HepG2 (cell line): ENCODE results near the gene JMJD6. TPM values are rescaled to one million over a fixed set of nuclear protein-coding genes. Genes with fewer than 3 reads are reported as not detected.

Source experiments
- EEA1 ChIP-seq: sonication (generic); formaldehyde crosslinking; IDR thresholded peaks from 2 replicates; pipeline ENCODE4 v1.5.1; 2020; ENCODE audit warnings: mild to moderate bottlenecking, missing genetic modification reagents, borderline replicate concordance
- JDP2 ChIP-seq: sonication (generic); formaldehyde crosslinking; IDR thresholded peaks from 2 replicates; pipeline ENCODE4 v1.8.1; 2022; ENCODE audit warnings: missing genetic modification reagents, borderline replicate concordance
- KAT7 ChIP-seq: IDR thresholded peaks from 2 replicates; pipeline ENCODE4 v1.6.1; 2018; ENCODE audit warnings: borderline replicate concordance, missing compliant biosample characterization
- KDM6A ChIP-seq: IDR thresholded peaks from 2 replicates; pipeline ENCODE4 v1.6.1; 2016; ENCODE audit warnings: low read depth
- KLF15 ChIP-seq: sonication (generic); formaldehyde crosslinking; IDR thresholded peaks from 2 replicates; pipeline ENCODE4 v1.8.1; 2023; ENCODE audit warnings: borderline replicate concordance, mild to moderate bottlenecking, inconsistent platforms, missing genetic modification reagents, mixed read lengths
- SOX6 ChIP-seq, 2 experiments: fragments of 450-650 bp in 1 of 2; sonication (generic) in 1 of 2; formaldehyde crosslinking in 1 of 2; IDR thresholded peaks; 2 replicates each; pipeline versions ENCODE4 v1.4.0 to v1.6.1; 2017 to 2020; ENCODE audit warnings: antibody characterized with exemption in 1 of 2, mild to moderate bottlenecking in 1 of 2, missing genetic modification reagents in 1 of 2
- ZNF17 ChIP-seq: sonication (generic); formaldehyde crosslinking; IDR thresholded peaks from 2 replicates; pipeline ENCODE4 v1.5.0; 2020; ENCODE audit warnings: mild to moderate bottlenecking, missing genetic modification reagents
- ZNF232 ChIP-seq: sonication (generic); formaldehyde crosslinking; IDR thresholded peaks from 2 replicates; pipeline ENCODE4 v1.4.0; 2020; ENCODE audit warnings: missing genetic modification reagents, borderline replicate concordance
- ZNF260 ChIP-seq: sonication (generic); formaldehyde crosslinking; IDR thresholded peaks from 2 replicates; pipeline ENCODE4 v1.4.0; 2020; ENCODE audit warnings: missing genetic modification reagents, low read depth, mild to moderate bottlenecking, borderline replicate concordance
- ZNF335 ChIP-seq: sonication (generic); formaldehyde crosslinking; IDR thresholded peaks from 2 replicates; pipeline ENCODE4 v1.4.0; 2020; ENCODE audit warnings: missing genetic modification reagents
- ZNF501 ChIP-seq: sonication (generic); formaldehyde crosslinking; IDR thresholded peaks from 2 replicates; pipeline ENCODE4 v1.5.1; 2020; ENCODE audit warnings: mild to moderate bottlenecking, moderate library complexity, missing genetic modification reagents
- ZNF563 ChIP-seq: sonication (generic); formaldehyde crosslinking; IDR thresholded peaks from 2 replicates; pipeline ENCODE4 v1.8.0; 2022; ENCODE audit warnings: mild to moderate bottlenecking, moderate library complexity, missing genetic modification reagents
- ZNF616 ChIP-seq: sonication (generic); formaldehyde crosslinking; IDR thresholded peaks from 2 replicates; pipeline ENCODE4 v1.5.0; 2020; ENCODE audit warnings: low read depth, mild to moderate bottlenecking, missing genetic modification reagents
- ZNF720 ChIP-seq: sonication (generic); formaldehyde crosslinking; IDR thresholded peaks from 2 replicates; pipeline ENCODE4 v1.4.0; 2020; ENCODE audit warnings: missing genetic modification reagents
- ZNF747 ChIP-seq: sonication (generic); formaldehyde crosslinking; IDR thresholded peaks from 2 replicates; pipeline ENCODE4 v1.8.1; 2023; ENCODE audit warnings: missing genetic modification reagents, mild to moderate bottlenecking, borderline replicate concordance
- ZNF781 ChIP-seq: sonication (generic); formaldehyde crosslinking; IDR thresholded peaks from 2 replicates; pipeline ENCODE4 v1.5.1; 2020; ENCODE audit warnings: borderline replicate concordance, mild to moderate bottlenecking, missing genetic modification reagents; ENCODE audit errors: not compliant biosample characterization
- polyA plus RNA-seq, 8 experiments: library from polyadenylated mRNA; depleted of rRNA in 3 of 8; stranded (reverse) in 7 of 8; unstranded in 1 of 8; fragments of >200 nt; fragmentation: Illumina TruSeq in 4 of 8; extraction: Trizol in 4 of 8; gene quantifications; 2 replicates each; pipeline versions ENCODE4 v1.2.1 to v1.2.3, GENCODE V29; 2011 to 2016; ENCODE audit warnings: low read depth in 4 of 8, missing spikeins in 1 of 8, mixed read lengths in 1 of 8; ENCODE audit not compliant: insufficient read depth in 1 of 8
- total RNA-seq, 5 experiments: library from RNA; depleted of rRNA; stranded (reverse); fragments of >200 nt; fragmentation: Illumina TruSeq; extraction: Trizol; gene quantifications; 2 replicates each; pipeline ENCODE4 v1.2.3, GENCODE V29; 2016; ENCODE audit warnings: low read depth in 1 of 5
- TF ChIP-seq, protein P1 (sequence below): sonication (generic); formaldehyde crosslinking; IDR thresholded peaks from 2 replicates; pipeline ENCODE4 v1.4.0; 2020; ENCODE audit warnings: missing genetic modification reagents, borderline replicate concordance
- TF ChIP-seq, protein P2 (sequence below): sonication (generic); formaldehyde crosslinking; IDR thresholded peaks from 2 replicates; pipeline ENCODE4 v1.4.0; 2020; ENCODE audit warnings: missing genetic modification reagents, borderline replicate concordance
- TF ChIP-seq, protein P3 (sequence below): sonication (generic); formaldehyde crosslinking; IDR thresholded peaks from 2 replicates; pipeline ENCODE4 v1.5.0; 2020; ENCODE audit warnings: mild to moderate bottlenecking, missing genetic modification reagents, moderate library complexity

The JMJD6 gene
- total and polyA plus RNA-seq, 2 of the 13 experiments (the other 11 are each of a cell fraction or from before 2014, with no cell fraction given) = 33.6 to 41.0 TPM

DNA sequence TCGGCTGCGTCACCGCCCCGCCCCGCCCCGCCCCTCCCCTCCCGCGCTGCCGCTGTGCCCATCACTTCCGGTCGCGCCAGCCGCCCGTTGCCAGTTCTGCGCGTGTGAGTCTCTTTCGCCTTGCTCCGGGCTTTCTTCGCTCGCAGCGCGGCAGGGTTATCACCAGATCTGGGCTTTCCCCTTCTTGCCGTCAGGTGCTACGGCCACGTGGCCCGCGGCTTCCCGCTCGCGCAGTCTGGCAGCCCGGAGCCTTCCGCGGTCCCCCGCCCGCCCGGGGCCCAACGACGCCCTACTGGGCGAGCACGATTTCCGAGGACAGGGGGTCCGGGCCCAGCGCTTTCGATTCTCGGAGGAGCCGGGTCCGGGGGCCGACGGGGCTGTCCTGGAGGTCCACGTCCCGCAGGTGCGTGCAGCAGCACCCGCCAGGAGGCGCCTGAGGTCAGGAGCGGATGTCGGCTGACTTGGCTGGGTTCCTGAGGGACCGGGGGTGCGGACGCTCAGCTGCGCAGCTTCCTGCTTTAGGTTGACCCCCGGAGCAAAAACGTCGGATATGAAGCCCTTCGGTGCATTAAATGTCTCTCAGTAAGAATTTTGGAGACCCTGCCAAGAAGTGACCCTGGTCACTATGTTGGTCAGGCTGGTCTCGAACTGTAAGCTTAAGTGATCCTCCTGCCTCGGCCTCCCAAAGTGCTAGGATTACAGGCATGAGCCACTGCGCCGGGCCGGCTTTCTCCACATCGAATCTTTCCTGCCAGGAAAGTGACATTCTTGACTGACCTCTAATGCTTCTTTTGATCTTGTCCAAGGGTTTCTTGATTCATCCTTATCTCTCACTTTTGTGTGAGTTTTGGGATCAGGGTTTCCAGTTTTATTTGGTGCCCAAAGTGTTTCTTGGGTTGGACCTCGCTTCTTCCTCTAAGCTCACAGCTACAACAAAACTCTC, 641 bp upstream of the JMJD6 start, which contains the start of gene METTL23 (continued):
- TF ChIP-seq, protein P1, sequence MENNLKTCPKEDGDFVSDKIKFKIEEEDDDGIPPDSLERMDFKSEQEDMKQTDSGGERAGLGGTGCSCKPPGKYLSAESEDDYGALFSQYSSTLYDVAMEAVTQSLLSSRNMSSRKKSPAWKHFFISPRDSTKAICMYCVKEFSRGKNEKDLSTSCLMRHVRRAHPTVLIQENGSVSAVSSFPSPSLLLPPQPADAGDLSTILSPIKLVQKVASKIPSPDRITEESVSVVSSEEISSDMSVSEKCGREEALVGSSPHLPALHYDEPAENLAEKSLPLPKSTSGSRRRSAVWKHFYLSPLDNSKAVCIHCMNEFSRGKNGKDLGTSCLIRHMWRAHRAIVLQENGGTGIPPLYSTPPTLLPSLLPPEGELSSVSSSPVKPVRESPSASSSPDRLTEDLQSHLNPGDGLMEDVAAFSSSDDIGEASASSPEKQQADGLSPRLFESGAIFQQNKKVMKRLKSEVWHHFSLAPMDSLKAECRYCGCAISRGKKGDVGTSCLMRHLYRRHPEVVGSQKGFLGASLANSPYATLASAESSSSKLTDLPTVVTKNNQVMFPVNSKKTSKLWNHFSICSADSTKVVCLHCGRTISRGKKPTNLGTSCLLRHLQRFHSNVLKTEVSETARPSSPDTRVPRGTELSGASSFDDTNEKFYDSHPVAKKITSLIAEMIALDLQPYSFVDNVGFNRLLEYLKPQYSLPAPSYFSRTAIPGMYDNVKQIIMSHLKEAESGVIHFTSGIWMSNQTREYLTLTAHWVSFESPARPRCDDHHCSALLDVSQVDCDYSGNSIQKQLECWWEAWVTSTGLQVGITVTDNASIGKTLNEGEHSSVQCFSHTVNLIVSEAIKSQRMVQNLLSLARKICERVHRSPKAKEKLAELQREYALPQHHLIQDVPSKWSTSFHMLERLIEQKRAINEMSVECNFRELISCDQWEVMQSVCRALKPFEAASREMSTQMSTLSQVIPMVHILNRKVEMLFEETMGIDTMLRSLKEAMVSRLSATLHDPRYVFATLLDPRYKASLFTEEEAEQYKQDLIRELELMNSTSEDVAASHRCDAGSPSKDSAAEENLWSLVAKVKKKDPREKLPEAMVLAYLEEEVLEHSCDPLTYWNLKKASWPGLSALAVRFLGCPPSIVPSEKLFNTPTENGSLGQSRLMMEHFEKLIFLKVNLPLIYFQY (CRISPR knock-in tag) = peak; percentile 25; the same call in 1 of the 2 replicates
- TF ChIP-seq, protein P2, sequence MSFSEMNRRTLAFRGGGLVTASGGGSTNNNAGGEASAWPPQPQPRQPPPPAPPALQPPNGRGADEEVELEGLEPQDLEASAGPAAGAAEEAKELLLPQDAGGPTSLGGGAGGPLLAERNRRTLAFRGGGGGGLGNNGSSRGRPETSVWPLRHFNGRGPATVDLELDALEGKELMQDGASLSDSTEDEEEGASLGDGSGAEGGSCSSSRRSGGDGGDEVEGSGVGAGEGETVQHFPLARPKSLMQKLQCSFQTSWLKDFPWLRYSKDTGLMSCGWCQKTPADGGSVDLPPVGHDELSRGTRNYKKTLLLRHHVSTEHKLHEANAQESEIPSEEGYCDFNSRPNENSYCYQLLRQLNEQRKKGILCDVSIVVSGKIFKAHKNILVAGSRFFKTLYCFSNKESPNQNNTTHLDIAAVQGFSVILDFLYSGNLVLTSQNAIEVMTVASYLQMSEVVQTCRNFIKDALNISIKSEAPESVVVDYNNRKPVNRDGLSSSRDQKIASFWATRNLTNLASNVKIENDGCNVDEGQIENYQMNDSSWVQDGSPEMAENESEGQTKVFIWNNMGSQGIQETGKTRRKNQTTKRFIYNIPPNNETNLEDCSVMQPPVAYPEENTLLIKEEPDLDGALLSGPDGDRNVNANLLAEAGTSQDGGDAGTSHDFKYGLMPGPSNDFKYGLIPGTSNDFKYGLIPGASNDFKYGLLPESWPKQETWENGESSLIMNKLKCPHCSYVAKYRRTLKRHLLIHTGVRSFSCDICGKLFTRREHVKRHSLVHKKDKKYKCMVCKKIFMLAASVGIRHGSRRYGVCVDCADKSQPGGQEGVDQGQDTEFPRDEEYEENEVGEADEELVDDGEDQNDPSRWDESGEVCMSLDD (CRISPR knock-in tag) = no peak
- TF ChIP-seq ZNF616 (peak; percentile 22; the same call in 1 of the 2 replicates), ZNF501 (CRISPR knock-in tag) (peak; percentile 82), ZNF781 (CRISPR knock-in tag) (peak; percentile 91), SOX6 (IDR thresholded peaks at IDR 0.05) (no peak), SOX6 (CRISPR knock-in tag; IDR thresholded peaks at IDR 0.05) (peak; percentile 8; the same call in 1 of the 2 replicates), KAT7 (CRISPR knock-in tag) (no peak; the same call in 1 of the 2 replicates), ZNF563 (peak; percentile 75), ZNF260 (CRISPR knock-in tag) (no peak), JDP2 (CRISPR knock-in tag) (0 out of 2 replicates have a peak, but pooled peaks have one; percentile 59), ZNF747 (CRISPR knock-in tag) (no peak), ZNF335 (peak; percentile 14; the same call in 1 of the 2 replicates), EEA1 (CRISPR knock-in tag) (no peak), ZNF720 (CRISPR knock-in tag) (no peak; the same call in 1 of the 2 replicates), ZNF232 (CRISPR knock-in tag) (no peak), KDM6A (CRISPR knock-in tag) (no peak), KLF15 (CRISPR knock-in tag) (0 out of 2 replicates have a peak, but pooled peaks have one; percentile 59), ZNF17 (CRISPR knock-in tag) (no peak)
- TF ChIP-seq, protein P3, sequence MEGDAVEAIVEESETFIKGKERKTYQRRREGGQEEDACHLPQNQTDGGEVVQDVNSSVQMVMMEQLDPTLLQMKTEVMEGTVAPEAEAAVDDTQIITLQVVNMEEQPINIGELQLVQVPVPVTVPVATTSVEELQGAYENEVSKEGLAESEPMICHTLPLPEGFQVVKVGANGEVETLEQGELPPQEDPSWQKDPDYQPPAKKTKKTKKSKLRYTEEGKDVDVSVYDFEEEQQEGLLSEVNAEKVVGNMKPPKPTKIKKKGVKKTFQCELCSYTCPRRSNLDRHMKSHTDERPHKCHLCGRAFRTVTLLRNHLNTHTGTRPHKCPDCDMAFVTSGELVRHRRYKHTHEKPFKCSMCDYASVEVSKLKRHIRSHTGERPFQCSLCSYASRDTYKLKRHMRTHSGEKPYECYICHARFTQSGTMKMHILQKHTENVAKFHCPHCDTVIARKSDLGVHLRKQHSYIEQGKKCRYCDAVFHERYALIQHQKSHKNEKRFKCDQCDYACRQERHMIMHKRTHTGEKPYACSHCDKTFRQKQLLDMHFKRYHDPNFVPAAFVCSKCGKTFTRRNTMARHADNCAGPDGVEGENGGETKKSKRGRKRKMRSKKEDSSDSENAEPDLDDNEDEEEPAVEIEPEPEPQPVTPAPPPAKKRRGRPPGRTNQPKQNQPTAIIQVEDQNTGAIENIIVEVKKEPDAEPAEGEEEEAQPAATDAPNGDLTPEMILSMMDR (CRISPR knock-in tag) = peak; percentile 90
